H1 (cell line): ENCODE data around the gene NFIC. TPM values are rescaled to one million over a fixed set of nuclear protein-coding genes. Genes with fewer than 3 reads are reported as not detected.

Source experiments
- CTCF ChIA-PET: fragments of 300-600 bp; sonication (Branson Sonifier 250); formaldehyde crosslinking; loops from one replicate; lab custom pipeline; 2021; ENCODE audit not compliant: partially characterized antibody; lab: Charles Lee
- POLR2A ChIA-PET: fragments of 300-600 bp; sonication (Branson Sonifier 250); formaldehyde crosslinking; loops from one replicate; lab custom pipeline; 2021; ENCODE audit warnings: inconsistent platforms; ENCODE audit not compliant: partially characterized antibody; lab: Charles Lee
- DNase-seq, 2 experiments: peaks; one replicate each; pipeline versions ENCODE4 v3.0.0 to v3.0.0-alpha.2; 2010 to 2022; ENCODE audit warnings: low spot score in 2 of 2, low read depth in 1 of 2, mixed read lengths in 1 of 2
- FAIRE-seq: peaks from 2 replicates; lab custom pipeline; 2011; peaks lifted over from hg19 to GRCh38; lab: Jason Lieb, UNC
- H2AFZ ChIP-seq: 2 replicates; pipeline ENCODE4 v1.8.1; 2012; ENCODE audit warnings: low read length, inconsistent platforms
- H2AK5ac ChIP-seq: 2 replicates; pipeline ENCODE4 v1.6.1; 2013; ENCODE audit warnings: low read depth, low read length
- H2BK120ac ChIP-seq: replicated peaks from 2 replicates; pipeline ENCODE3; 2013; ENCODE audit warnings: low read depth, low read length, inconsistent platforms
- H2BK12ac ChIP-seq: 2 replicates; pipeline ENCODE4 v1.6.1; 2013; ENCODE audit warnings: low read depth, low read length
- H2BK15ac ChIP-seq: 2 replicates; pipeline ENCODE4 v1.6.1; 2013; ENCODE audit warnings: low read length
- H2BK20ac ChIP-seq: 2 replicates; pipeline ENCODE4 v1.6.1; 2013; ENCODE audit warnings: low read length
- H2BK5ac ChIP-seq: 2 replicates; pipeline ENCODE4 v1.6.1; 2013; ENCODE audit warnings: low read depth, low read length
- H3K14ac ChIP-seq: 2 replicates; pipeline ENCODE4 v1.6.1; 2013; ENCODE audit warnings: inconsistent platforms; ENCODE audit not compliant: insufficient read length
- H3K18ac ChIP-seq: 2 replicates; pipeline ENCODE4 v1.6.1; 2013; ENCODE audit warnings: low read length; ENCODE audit errors: extremely low read depth
- H3K23ac ChIP-seq: 2 replicates; pipeline ENCODE4 v1.6.1; 2013; ENCODE audit warnings: inconsistent platforms; ENCODE audit not compliant: insufficient read length
- H3K23me2 ChIP-seq: 2 replicates; pipeline ENCODE4 v1.6.1; 2013; ENCODE audit warnings: low read depth, low read length
- H3K27ac ChIP-seq: 2 replicates; pipeline ENCODE4 v1.6.1; 2011; ENCODE audit warnings: low read depth, low read length, inconsistent platforms
- H3K27me3 ChIP-seq, 4 experiments: replicated peaks in 1 of 4; 1 replicate in 1 of 4; 2 replicates in 3 of 4; pipeline versions ENCODE4 v1.6.1 to v1.8.1; 2011 to 2013; ENCODE audit warnings: low read length in 3 of 4, mild to moderate bottlenecking in 3 of 4, inconsistent platforms in 2 of 4, mixed read lengths in 2 of 4, moderate library complexity in 1 of 4; ENCODE audit not compliant: control insufficient read depth in 3 of 4, insufficient read depth in 3 of 4; ENCODE audit errors: extremely low read depth in 1 of 4
- H3K36me3 ChIP-seq, 4 experiments: 2 replicates each; pipeline versions ENCODE4 v1.6.1 to v1.8.1; 2011 to 2013; ENCODE audit warnings: mild to moderate bottlenecking in 4 of 4, low read length in 3 of 4, moderate library complexity in 2 of 4, control low read depth in 1 of 4, inconsistent platforms in 1 of 4; ENCODE audit not compliant: insufficient read depth in 4 of 4, control insufficient read depth in 2 of 4
- H3K4ac ChIP-seq: replicated peaks from 2 replicates; pipeline ENCODE3; 2013; ENCODE audit warnings: low read length, low read depth, mixed read lengths, inconsistent platforms; ENCODE audit not compliant: insufficient read length
- H3K4me1 ChIP-seq, 4 experiments: replicated peaks in 1 of 4; 1 replicate in 1 of 4; 2 replicates in 3 of 4; pipeline versions ENCODE4 v1.6.1 to v1.8.1; 2011 to 2013; ENCODE audit warnings: low read length in 3 of 4, inconsistent platforms in 2 of 4, mixed read lengths in 1 of 4; ENCODE audit not compliant: insufficient read depth in 4 of 4, control insufficient read depth in 3 of 4
- H3K4me2 ChIP-seq, 2 experiments: 2 replicates each; pipeline versions ENCODE4 v1.6.1 to v1.8.1; 2011 to 2013; ENCODE audit warnings: low read depth in 2 of 2, low read length in 2 of 2, control low read depth in 1 of 2, inconsistent platforms in 1 of 2, mild to moderate bottlenecking in 1 of 2; ENCODE audit not compliant: insufficient read depth in 1 of 2
- H3K4me3 ChIP-seq, 4 experiments: fragments of 200-600, 300-600 bp in 1 of 4; sonication (generic), shearing (Covaris generic), sonication (Bioruptor Twin) in 1 of 4; 2 replicates each; pipeline versions ENCODE4 v1.5.1 to v1.8.1; 2011 to 2016; ENCODE audit warnings: low read length in 4 of 4, low read depth in 3 of 4, control low read depth in 2 of 4, inconsistent platforms in 2 of 4, mild to moderate bottlenecking in 2 of 4, mixed read lengths in 1 of 4, moderate library complexity in 1 of 4; ENCODE audit not compliant: insufficient read depth in 2 of 4; ENCODE audit errors: extremely low read depth in 1 of 4
- H3K56ac ChIP-seq: replicated peaks from 2 replicates; pipeline ENCODE3; 2013; ENCODE audit warnings: low read depth, mild to moderate bottlenecking, mixed read lengths, low read length, inconsistent platforms; ENCODE audit not compliant: insufficient read length
- H3K79me1 ChIP-seq: 2 replicates; pipeline ENCODE4 v1.6.1; 2013; ENCODE audit warnings: low read depth, low read length, control low read depth
- H3K79me2 ChIP-seq, 2 experiments: 2 replicates each; pipeline versions ENCODE4 v1.6.1 to v1.8.1; 2012 to 2013; ENCODE audit warnings: low read length in 2 of 2, mild to moderate bottlenecking in 2 of 2, inconsistent platforms in 1 of 2; ENCODE audit not compliant: insufficient read depth in 2 of 2, control insufficient read depth in 1 of 2
- H3K9ac ChIP-seq, 4 experiments: replicated peaks in 1 of 4; 1 replicate in 1 of 4; 2 replicates in 3 of 4; pipeline versions ENCODE4 v1.6.1 to v1.8.1; 2011 to 2013; ENCODE audit warnings: low read depth in 3 of 4, low read length in 3 of 4, control low read depth in 2 of 4, mild to moderate bottlenecking in 2 of 4, moderate library complexity in 2 of 4, inconsistent platforms in 1 of 4; ENCODE audit errors: extremely low read depth in 1 of 4
- H3K9me3 ChIP-seq, 2 experiments: 2 replicates each; pipeline versions ENCODE4 v1.6.1 to v1.8.1; 2012 to 2013; ENCODE audit warnings: mild to moderate bottlenecking in 2 of 2, moderate library complexity in 2 of 2, control low read depth in 1 of 2, inconsistent platforms in 1 of 2, low read depth in 1 of 2, low read length in 1 of 2, mixed read lengths in 1 of 2; ENCODE audit not compliant: insufficient read depth in 2 of 2
- H4K20me1 ChIP-seq, 2 experiments: replicated peaks in 1 of 2; 2 replicates each; pipeline versions ENCODE3 to v1.8.1; 2011 to 2013; ENCODE audit warnings: inconsistent platforms in 2 of 2, low read length in 2 of 2, mild to moderate bottlenecking in 1 of 2; ENCODE audit not compliant: insufficient read depth in 2 of 2, control insufficient read depth in 1 of 2
- H4K5ac ChIP-seq: 2 replicates; pipeline ENCODE4 v1.6.1; 2013; ENCODE audit warnings: low read length, low read depth, mixed read lengths, inconsistent platforms; ENCODE audit not compliant: insufficient read length
- H4K8ac ChIP-seq: 2 replicates; pipeline ENCODE4 v1.8.0; 2013; ENCODE audit warnings: mild to moderate bottlenecking, moderate library complexity, low read length, inconsistent platforms; ENCODE audit not compliant: insufficient read depth; ENCODE audit errors: extremely low read depth
- H4K91ac ChIP-seq: replicated peaks from 2 replicates; pipeline ENCODE3; 2013; ENCODE audit warnings: low read length, mixed read lengths, inconsistent platforms; ENCODE audit not compliant: insufficient read length
- GABPA ChIP-seq: IDR thresholded peaks from 2 replicates; pipeline ENCODE4 v1.6.1; 2011; ENCODE audit warnings: mild to moderate bottlenecking, low read length, moderate library complexity, borderline replicate concordance; ENCODE audit not compliant: insufficient read depth
- JUND ChIP-seq: IDR thresholded peaks from 2 replicates; pipeline ENCODE4 v1.6.1; 2011; ENCODE audit warnings: mild to moderate bottlenecking, improper control_type of control experiment, low read length
- PHF8 ChIP-seq: fragments of 200-600 bp; sonication (generic); conservative IDR thresholded peaks from 2 replicates; pipeline ENCODE4 v1.7.1; 2012; ENCODE audit warnings: low read depth, mild to moderate bottlenecking, inconsistent platforms, low read length, moderate library complexity
- POLR2A ChIP-seq, 2 experiments: IDR thresholded peaks; 1 replicate in 1 of 2; 2 replicates in 1 of 2; pipeline ENCODE4 v1.6.1; 2011; ENCODE audit warnings: low read depth in 2 of 2, low read length in 2 of 2, mild to moderate bottlenecking in 2 of 2; ENCODE audit errors: control extremely low read depth in 1 of 2
- RNF2 ChIP-seq: fragments of 200-900, 300-1000 bp; sonication (generic); IDR thresholded peaks from 2 replicates; pipeline ENCODE4 v1.7.1; 2016; ENCODE audit warnings: borderline replicate concordance, low read depth, mild to moderate bottlenecking, antibody characterized with exemption, low read length; ENCODE audit not compliant: poor library complexity, severe bottlenecking; ENCODE audit errors: missing control alignments
- RXRA ChIP-seq: IDR thresholded peaks from 2 replicates; pipeline ENCODE4 v1.6.1; 2011; ENCODE audit warnings: low read depth, mild to moderate bottlenecking, low read length, moderate library complexity; ENCODE audit not compliant: insufficient read depth
- SAP30 ChIP-seq: fragments of 300-600 bp; sonication (generic); IDR thresholded peaks from 2 replicates; pipeline ENCODE4 v1.7.1; 2012; ENCODE audit warnings: low read length, moderate library complexity, mild to moderate bottlenecking, inconsistent platforms; ENCODE audit not compliant: insufficient read depth, insufficient replicate concordance
- SIX5 ChIP-seq: IDR thresholded peaks from 2 replicates; pipeline ENCODE4 v1.6.1; 2011; ENCODE audit warnings: mild to moderate bottlenecking, low read depth, low read length
- SRF ChIP-seq: IDR thresholded peaks from 2 replicates; pipeline ENCODE4 v1.6.1; 2011; ENCODE audit warnings: mild to moderate bottlenecking, low read depth, low read length, moderate library complexity
- SUZ12 ChIP-seq: fragments of 200-600 bp; sonication (generic); IDR thresholded peaks from 2 replicates; pipeline ENCODE4 v1.6.1; 2012; ENCODE audit warnings: mild to moderate bottlenecking, inconsistent platforms, low read length, moderate library complexity, mixed read lengths
- ZNF274 ChIP-seq: IDR thresholded peaks from 2 replicates; pipeline ENCODE4 v1.7.0; 2012; ENCODE audit warnings: low read length, borderline replicate concordance; ENCODE audit errors: extremely low read depth
- WGBS, 2 experiments: shearing (Covaris generic) in 1 of 2; methylation state at CpG; one replicate each; pipeline versions ENCODE4 v1.1.6 to v1.1.7; 2013 to 2015; ENCODE audit warnings: low lambda C conversion rate in 2 of 2, mixed read lengths in 2 of 2, inconsistent platforms in 1 of 2, low coverage in 1 of 2, missing lambda C conversion rate in 1 of 2; ENCODE audit not compliant: insufficient replicate concordance in 2 of 2, insufficient coverage in 1 of 2, insufficient read length in 1 of 2; ENCODE audit errors: extremely low coverage in 1 of 2, missing lambda C conversion rate in 1 of 2; 5-methylcytosine and 5-hydroxymethylcytosine counted together
- polyA plus RNA-seq, 7 experiments: library from polyadenylated mRNA; depleted of rRNA in 3 of 7; stranded (reverse) in 5 of 7; unstranded in 2 of 7; fragments of >200 nt in 5 of 7; fragments of 200-250 nt in 2 of 7; gene quantifications; 1 replicate in 5 of 7; 2 replicates in 1 of 7; 4 replicates in 1 of 7; pipeline versions ENCODE4 v1.2.1 to v1.2.3, GENCODE V29; 2011 to 2013; ENCODE audit warnings: missing spikeins in 2 of 7, mixed read lengths in 2 of 7
- total RNA-seq: library from RNA; stranded (reverse); fragmentation: NEBNext Ultra II Directional; extraction: Animal tissue kit (Norgen Biotek cat#: 25700); gene quantifications from 2 replicates; pipeline ENCODE4 v1.2.1, GENCODE V29; 2021
- TF ChIP-seq, protein P1 (sequence below): IDR thresholded peaks from 2 replicates; pipeline ENCODE4 v1.6.1; 2012; ENCODE audit warnings: low read length, inconsistent platforms

NFIC gene
- total and polyA plus RNA-seq, 2 of the 8 experiments (the other 6 are each of a cell fraction or from before 2014, with no cell fraction given): 0.56 to 3.2 TPM

DNA sequence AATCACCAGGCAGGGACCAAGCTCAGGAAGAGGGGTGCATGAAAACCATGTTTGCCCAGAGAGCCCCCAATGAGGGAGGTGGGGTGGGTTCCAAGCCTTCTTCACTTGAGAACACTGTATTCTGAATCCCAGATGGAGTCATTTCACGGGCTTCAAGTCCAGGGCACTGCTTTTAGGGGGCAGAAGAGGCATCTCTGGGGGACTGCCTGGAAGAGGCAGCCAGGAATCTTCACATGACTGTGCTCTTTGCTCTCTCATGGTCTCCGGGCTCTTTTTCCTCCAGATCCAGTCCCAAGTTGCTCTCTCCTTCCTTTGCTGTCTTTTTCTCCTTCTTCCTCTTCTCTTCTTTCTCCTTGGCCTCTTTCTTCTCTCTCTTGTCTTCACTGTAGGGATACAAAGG lies 108.2 kb downstream of the NFIC start:
- Histone ChIP-seq H2BK20ac (no peak overlapping the region), H2BK120ac (no peak overlapping the region), H3K36me3 (no peaks in the 10 kb centered on the region), H4K20me1 (peaks cover 0 to 10% of the 10 kb centered on the region in 2 experiments), H3K14ac (no peak overlapping the region), H2AK5ac (no peak overlapping the region), H3K18ac (no peak overlapping the region), H2BK15ac (no peak overlapping the region), H3K23me2 (peaks cover 23% of the 10 kb centered on the region; the same call in 1 of the 2 replicates), H4K91ac (no peak overlapping the region), H2AFZ (no peak overlapping the region), H3K79me2 (no peaks in the 10 kb centered on the region), H2BK5ac (no peak overlapping the region), H4K5ac (no peak overlapping the region), H3K9ac (no peak overlapping the region), H3K23ac (no peak overlapping the region), H3K4me2 (no peak overlapping the region), H3K79me1 (no peaks in the 10 kb centered on the region), H3K4ac (no peak overlapping the region), H3K56ac (no peak overlapping the region), H2BK12ac (no peak overlapping the region), H3K27ac (no peak overlapping the region), H3K9me3 (no peaks in the 10 kb centered on the region), H3K4me1 (peaks cover 0 to 2% (median 0%) of the 10 kb centered on the region in 4 experiments; a peak in 2 of 7 replicates), H4K8ac (no peak overlapping the region), H3K4me3 (no peak overlapping the region), H3K27me3 (peaks cover 0 to 15% (median 7%) of the 10 kb centered on the region in 4 experiments; a peak in 6 of 7 replicates)
- WGBS, 2 experiments: 88% methylated on average over 2 of the region's 2 CpGs; no CpG with 5 or more reads in 1 of the 2 experiments
- DNase-seq: no peak
- no peak for FAIRE-seq
- CTCF ChIA-PET: interaction anchor here (1.0 to 6.8 kb wide), 6 partner anchors 8 to 149 kb away, joined by 3 to 97 read pairs (median 10); partner anchors contain the start of genes MFSD12, SMIM24 and SMIM44
- POLR2A ChIA-PET: no interaction called here
- TF ChIP-seq RXRA: no peak
- TF ChIP-seq, protein P1, sequence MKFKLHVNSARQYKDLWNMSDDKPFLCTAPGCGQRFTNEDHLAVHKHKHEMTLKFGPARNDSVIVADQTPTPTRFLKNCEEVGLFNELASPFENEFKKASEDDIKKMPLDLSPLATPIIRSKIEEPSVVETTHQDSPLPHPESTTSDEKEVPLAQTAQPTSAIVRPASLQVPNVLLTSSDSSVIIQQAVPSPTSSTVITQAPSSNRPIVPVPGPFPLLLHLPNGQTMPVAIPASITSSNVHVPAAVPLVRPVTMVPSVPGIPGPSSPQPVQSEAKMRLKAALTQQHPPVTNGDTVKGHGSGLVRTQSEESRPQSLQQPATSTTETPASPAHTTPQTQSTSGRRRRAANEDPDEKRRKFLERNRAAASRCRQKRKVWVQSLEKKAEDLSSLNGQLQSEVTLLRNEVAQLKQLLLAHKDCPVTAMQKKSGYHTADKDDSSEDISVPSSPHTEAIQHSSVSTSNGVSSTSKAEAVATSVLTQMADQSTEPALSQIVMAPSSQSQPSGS: no peak
- no peak for TF ChIP-seq POLR2A (IDR thresholded peaks at IDR 0.05; ENCODE audit: control extremely low read depth in 1 of 2, low read depth in 2 of 2, low read length in 2 of 2)
- no peak for TF ChIP-seq SUZ12
- TF ChIP-seq GABPA: no peak
- TF ChIP-seq ZNF274: no peak
- no peak for TF ChIP-seq SRF
- no peak for TF ChIP-seq RNF2
- TF ChIP-seq PHF8: no peak
- no peak for TF ChIP-seq JUND
- no peak for TF ChIP-seq SIX5
- no peak for TF ChIP-seq SAP30
